IMR-90 (cell line): Measurements from ENCODE around the gene MLST8. TPM values are rescaled to one million over a fixed set of nuclear protein-coding genes. Genes with fewer than 3 reads are reported as not detected.
A peak's percentile ranks its signal among the peaks of the same experiment; 100 is the strongest.

Experiments used
- ATAC-seq: fragments of 200-7000 bp; cut with Tn5 transposase; 2 replicates; pipeline ENCODE4 v1.9.1; 2020; ENCODE audit warnings: low read depth, mild to moderate bottlenecking, moderate library complexity
- BruUV-seq: library from RNA; stranded (reverse); fragments of 400-500 nt; replicated peaks from 2 replicates; lab custom pipeline; 2021; lab: Mats Ljungman, UMichigan
- CTCF ChIA-PET: fragments of 300-600 bp; formaldehyde crosslinking; extraction: SDS; loops from one replicate; lab custom pipeline; 2021; ENCODE audit warnings: antibody characterized with exemption; lab: Yijun Ruan, JAX
- POLR2A ChIA-PET: fragments of 300-600 bp; sonication (Branson Sonifier 250); formaldehyde crosslinking; loops from one replicate; lab custom pipeline; 2022; ENCODE audit warnings: antibody characterized with exemption; ENCODE audit not compliant: unreplicated experiment; lab: Charles Lee
- DNase-seq: peaks from one replicate; pipeline ENCODE4 v3.0.0; 2013
- H2AFZ ChIP-seq: replicated peaks from 2 replicates; pipeline ENCODE3; 2013; ENCODE audit warnings: low read length, mild to moderate bottlenecking; ENCODE audit not compliant: poor library complexity
- H2AK5ac ChIP-seq: 2 replicates; pipeline ENCODE4 v1.6.1; 2013; ENCODE audit warnings: low read depth, low read length, inconsistent platforms
- H2AK9ac ChIP-seq: replicated peaks from 2 replicates; pipeline ENCODE3; 2013; ENCODE audit warnings: mild to moderate bottlenecking, low read depth, low read length, moderate library complexity; ENCODE audit not compliant: poor library complexity
- H2BK120ac ChIP-seq: 2 replicates; pipeline ENCODE4 v1.6.1; 2013; ENCODE audit warnings: low read depth, low read length, inconsistent platforms
- H2BK15ac ChIP-seq: 3 replicates; pipeline ENCODE4 v1.6.1; 2013; ENCODE audit warnings: low read depth, low read length, inconsistent platforms
- H2BK20ac ChIP-seq: 2 replicates; pipeline ENCODE4 v1.6.1; 2013; ENCODE audit warnings: low read depth, mild to moderate bottlenecking, inconsistent platforms, low read length, moderate library complexity
- H2BK5ac ChIP-seq: 2 replicates; pipeline ENCODE4 v1.6.1; 2013; ENCODE audit warnings: mild to moderate bottlenecking, low read depth, low read length, inconsistent platforms; ENCODE audit not compliant: poor library complexity, severe bottlenecking
- H3K14ac ChIP-seq: replicated peaks from 2 replicates; pipeline ENCODE4 v1.6.1; 2013; ENCODE audit warnings: low read depth, low read length, inconsistent platforms
- H3K18ac ChIP-seq: 2 replicates; pipeline ENCODE4 v1.6.1; 2013; ENCODE audit warnings: low read depth, low read length, control low read depth
- H3K23ac ChIP-seq: 2 replicates; pipeline ENCODE4 v1.6.1; 2013; ENCODE audit warnings: low read depth, low read length, inconsistent platforms
- H3K27ac ChIP-seq: 2 replicates; pipeline ENCODE4 v1.5.1; 2013; ENCODE audit warnings: mild to moderate bottlenecking, control low read depth, low read length; ENCODE audit not compliant: insufficient read depth
- H3K27me3 ChIP-seq: 2 replicates; pipeline ENCODE4 v1.6.1; 2013; ENCODE audit warnings: low read length; ENCODE audit not compliant: control insufficient read depth, insufficient read depth
- H3K36me3 ChIP-seq: 2 replicates; pipeline ENCODE4 v1.6.1; 2013; ENCODE audit warnings: low read length, mixed read lengths; ENCODE audit not compliant: control insufficient read depth, insufficient read depth
- H3K4ac ChIP-seq: 2 replicates; pipeline ENCODE4 v1.6.1; 2013; ENCODE audit warnings: low read depth, low read length, inconsistent platforms
- H3K4me1 ChIP-seq: 2 replicates; pipeline ENCODE4 v1.6.1; 2013; ENCODE audit warnings: low read length, mixed read lengths; ENCODE audit not compliant: control insufficient read depth, insufficient read depth
- H3K4me2 ChIP-seq: 2 replicates; pipeline ENCODE4 v1.6.1; 2013; ENCODE audit warnings: low read depth, mild to moderate bottlenecking, control low read depth, low read length, moderate library complexity
- H3K4me3 ChIP-seq: 2 replicates; pipeline ENCODE4 v1.5.1; 2013; ENCODE audit warnings: low read depth, mild to moderate bottlenecking, control low read depth, low read length, moderate library complexity; ENCODE audit not compliant: insufficient read depth
- H3K56ac ChIP-seq: 2 replicates; pipeline ENCODE4 v1.6.1; 2013; ENCODE audit warnings: low read length, inconsistent platforms; ENCODE audit not compliant: insufficient read depth; ENCODE audit errors: extremely low read depth
- H3K79me1 ChIP-seq, 2 experiments: 2 replicates each; pipeline ENCODE4 v1.6.1; 2013; ENCODE audit warnings: low read length in 2 of 2, inconsistent platforms in 1 of 2, low read depth in 1 of 2
- H3K9ac ChIP-seq: 2 replicates; pipeline ENCODE4 v1.6.1; 2013; ENCODE audit warnings: low read depth, low read length, control low read depth
- H3K9me1 ChIP-seq: 2 replicates; pipeline ENCODE4 v1.6.1; 2013; ENCODE audit warnings: low read length, inconsistent platforms; ENCODE audit not compliant: insufficient read depth
- H3K9me3 ChIP-seq: 2 replicates; pipeline ENCODE4 v1.6.1; 2013; ENCODE audit warnings: low read length; ENCODE audit not compliant: control insufficient read depth, insufficient read depth
- H4K20me1 ChIP-seq: 2 replicates; pipeline ENCODE4 v1.6.1; 2013; ENCODE audit warnings: low read length, inconsistent platforms; ENCODE audit not compliant: insufficient read depth
- H4K5ac ChIP-seq: 2 replicates; pipeline ENCODE4 v1.6.1; 2013; ENCODE audit warnings: mild to moderate bottlenecking, low read depth, low read length, control low read depth
- H4K8ac ChIP-seq, 2 experiments: 2 replicates each; pipeline ENCODE4 v1.6.1; 2013; ENCODE audit warnings: low read depth in 2 of 2, low read length in 2 of 2, control low read depth in 1 of 2, inconsistent platforms in 1 of 2
- H4K91ac ChIP-seq: 2 replicates; pipeline ENCODE4 v1.6.1; 2013; ENCODE audit warnings: low read depth, low read length, inconsistent platforms; ENCODE audit not compliant: insufficient read depth
- BHLHE40 ChIP-seq: fragments of 150-350 bp; IDR thresholded peaks from 2 replicates; pipeline ENCODE4 v1.6.1; 2016; ENCODE audit warnings: mild to moderate bottlenecking, low read depth, low read length
- CEBPB ChIP-seq: IDR thresholded peaks from 2 replicates; pipeline ENCODE4 v1.6.1; 2012; ENCODE audit warnings: low read depth, low read length, improper control_type of control experiment
- CHD1 ChIP-seq: IDR thresholded peaks from 2 replicates; pipeline ENCODE4 v1.6.1; 2012; ENCODE audit warnings: low read depth, low read length, improper control_type of control experiment
- ELK1 ChIP-seq: fragments of 150-350 bp; IDR thresholded peaks from 2 replicates; pipeline ENCODE4 v1.6.1; 2016; ENCODE audit warnings: low read depth, mild to moderate bottlenecking, low read length, moderate library complexity, borderline replicate concordance
- FOS ChIP-seq: fragments of 150-350 bp; IDR thresholded peaks from 2 replicates; pipeline ENCODE4 v1.6.1; 2016; ENCODE audit warnings: low read depth, low read length
- MAFK ChIP-seq: IDR thresholded peaks from 2 replicates; pipeline ENCODE4 v1.6.1; 2012; ENCODE audit warnings: low read depth, low read length, improper control_type of control experiment
- MAZ ChIP-seq: IDR thresholded peaks from 2 replicates; pipeline ENCODE4 v1.6.1; 2012; ENCODE audit warnings: low read depth, mild to moderate bottlenecking, low read length, improper control_type of control experiment, moderate library complexity, borderline replicate concordance
- MXI1 ChIP-seq: IDR thresholded peaks from 2 replicates; pipeline ENCODE4 v1.6.1; 2012; ENCODE audit warnings: low read depth, mild to moderate bottlenecking, low read length, moderate library complexity, borderline replicate concordance
- NFE2L2 ChIP-seq: fragments of 150-350 bp; IDR thresholded peaks from 2 replicates; pipeline ENCODE4 v1.6.1; 2016; ENCODE audit warnings: low read depth, mild to moderate bottlenecking, low read length
- POLR2A ChIP-seq: IDR thresholded peaks from 2 replicates; pipeline ENCODE4 v1.6.1; 2012; ENCODE audit warnings: mild to moderate bottlenecking, low read depth, low read length
- RAD21 ChIP-seq: IDR thresholded peaks from 2 replicates; pipeline ENCODE4 v1.6.1; 2012; ENCODE audit warnings: low read length, improper control_type of control experiment
- RCOR1 ChIP-seq: IDR thresholded peaks from 2 replicates; pipeline ENCODE4 v1.6.1; 2012; ENCODE audit warnings: mild to moderate bottlenecking, low read length, improper control_type of control experiment; ENCODE audit not compliant: insufficient replicate concordance
- RFX5 ChIP-seq: IDR thresholded peaks from 2 replicates; pipeline ENCODE4 v1.8.0; 2012; ENCODE audit warnings: low read depth, mild to moderate bottlenecking, low read length, moderate library complexity
- SMC3 ChIP-seq: fragments of 150-350 bp; IDR thresholded peaks from 2 replicates; pipeline ENCODE4 v1.6.1; 2016; ENCODE audit warnings: low read depth, mild to moderate bottlenecking, antibody characterized with exemption, low read length, moderate library complexity
- WGBS, 2 experiments: methylation state at CpG; one replicate each; pipeline versions ENCODE4 v1.1.5 to v1.1.7; 2013; ENCODE audit warnings: missing lambda C conversion rate in 2 of 2; ENCODE audit not compliant: insufficient read length in 1 of 2; ENCODE audit errors: extremely low coverage in 2 of 2; 5-methylcytosine and 5-hydroxymethylcytosine counted together
- dilution Hi-C: fragments of 300-500 bp; cut with HindIII; formaldehyde crosslinking; loops from one replicate; pipeline ENCODE4 v1.14.3; 2018; ENCODE audit warnings: low sequenced_read_pairs; ENCODE audit not compliant: unreplicated experiment
- in situ Hi-C: fragments of 300-500 bp; cut with MboI; formaldehyde crosslinking; loops from 3 replicates; pipeline ENCODE4 v1.14.3; 2019; ENCODE audit warnings: low sequenced_read_pairs, inconsistent platforms, mixed read lengths
- intact Hi-C: fragments of 100-400 bp; cut with micrococcal nuclease; formaldehyde crosslinking; loops from 2 replicates; pipeline ENCODE4 v1.10.0; 2022
- polyA plus RNA-seq, 3 experiments: library from polyadenylated mRNA; depleted of rRNA; stranded (reverse); fragments of >200 nt; gene quantifications; 2 replicates each; pipeline ENCODE4 v1.2.3, GENCODE V29; 2012; ENCODE audit warnings: low replicate concordance in 1 of 3
- total RNA-seq: library from RNA; depleted of rRNA; stranded (reverse); fragments of >200 nt; gene quantifications from 2 replicates; pipeline ENCODE4 v1.2.3, GENCODE V29; 2012
- TF ChIP-seq, protein P1 (sequence below): conservative IDR thresholded peaks from 2 replicates; pipeline ENCODE4 v1.5.1; 2012; ENCODE audit warnings: mild to moderate bottlenecking, low read depth, low read length, improper control_type of control experiment
- TF ChIP-seq, protein P2 (sequence below): fragments of 150-350 bp; IDR thresholded peaks from 2 replicates; pipeline ENCODE4 v1.6.1; 2017; ENCODE audit warnings: mild to moderate bottlenecking, antibody characterized with exemption, low read length, low read depth

MLST8 gene
- total and polyA plus RNA-seq, 2 of the 4 experiments (the other 2 are of a cell fraction): 34.4 to 93.7 TPM

GRCh38 chr16:2235695-2236336, 30.6 kb downstream of the MLST8 start:
- intact Hi-C loops (no loop called here), dilution Hi-C loops (no loop called here), in situ Hi-C loops (no loop called here)
- Histone ChIP-seq H3K9ac (no peak overlapping the region), H3K56ac (no peak overlapping the region), H2BK5ac (no peak overlapping the region), H3K9me1 (no peaks in the 10 kb centered on the region), H3K4me1 (peaks cover 5% of the 10 kb centered on the region; the same call in 1 of the 2 replicates), H4K8ac (no peak overlapping the region), H3K27me3 (peaks cover 9% of the 10 kb centered on the region), H2AK5ac (no peak overlapping the region), H3K18ac (no peak overlapping the region), H4K20me1 (peaks cover 14% of the 10 kb centered on the region), H4K5ac (no peak overlapping the region), H4K91ac (no peak overlapping the region), H2BK120ac (no peak overlapping the region), H2BK20ac (no peak overlapping the region), H3K4me2 (no peak overlapping the region), H2AK9ac (peak overlapping the region; percentile 65), H3K14ac (no peak overlapping the region), H2AFZ (peak overlapping the region; percentile 81), H3K4ac (no peak overlapping the region), H3K27ac (no peak overlapping the region), H3K23ac (no peak overlapping the region), H3K9me3 (no peaks in the 10 kb centered on the region), H3K36me3 (peaks cover 47% of the 10 kb centered on the region), H3K79me1 (no peaks in the 10 kb centered on the region), H3K4me3 (no peak overlapping the region), H2BK15ac (no peak overlapping the region)
- DNase-seq (no peak), ATAC-seq (no peak)
- ChIA-PET CTCF (no interaction called here), POLR2A (no interaction called here)
- no TSS peak for BruUV-seq
- WGBS, 2 experiments: 57% methylated on average over 3 of the region's 19 CpGs; no CpG with 5 or more reads in 1 of the 2 experiments
- TF ChIP-seq, protein P1, sequence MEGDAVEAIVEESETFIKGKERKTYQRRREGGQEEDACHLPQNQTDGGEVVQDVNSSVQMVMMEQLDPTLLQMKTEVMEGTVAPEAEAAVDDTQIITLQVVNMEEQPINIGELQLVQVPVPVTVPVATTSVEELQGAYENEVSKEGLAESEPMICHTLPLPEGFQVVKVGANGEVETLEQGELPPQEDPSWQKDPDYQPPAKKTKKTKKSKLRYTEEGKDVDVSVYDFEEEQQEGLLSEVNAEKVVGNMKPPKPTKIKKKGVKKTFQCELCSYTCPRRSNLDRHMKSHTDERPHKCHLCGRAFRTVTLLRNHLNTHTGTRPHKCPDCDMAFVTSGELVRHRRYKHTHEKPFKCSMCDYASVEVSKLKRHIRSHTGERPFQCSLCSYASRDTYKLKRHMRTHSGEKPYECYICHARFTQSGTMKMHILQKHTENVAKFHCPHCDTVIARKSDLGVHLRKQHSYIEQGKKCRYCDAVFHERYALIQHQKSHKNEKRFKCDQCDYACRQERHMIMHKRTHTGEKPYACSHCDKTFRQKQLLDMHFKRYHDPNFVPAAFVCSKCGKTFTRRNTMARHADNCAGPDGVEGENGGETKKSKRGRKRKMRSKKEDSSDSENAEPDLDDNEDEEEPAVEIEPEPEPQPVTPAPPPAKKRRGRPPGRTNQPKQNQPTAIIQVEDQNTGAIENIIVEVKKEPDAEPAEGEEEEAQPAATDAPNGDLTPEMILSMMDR: no peak
- no peak for TF ChIP-seq RAD21
- no peak for TF ChIP-seq BHLHE40
- TF ChIP-seq SMC3: no peak
- no peak for TF ChIP-seq CEBPB
- no peak for TF ChIP-seq FOS
- no peak for TF ChIP-seq ELK1
- no peak for TF ChIP-seq RCOR1
- TF ChIP-seq POLR2A: no peak
- no peak for TF ChIP-seq MAFK
- TF ChIP-seq MXI1: no peak
- TF ChIP-seq NFE2L2: no peak
- TF ChIP-seq, protein P2, sequence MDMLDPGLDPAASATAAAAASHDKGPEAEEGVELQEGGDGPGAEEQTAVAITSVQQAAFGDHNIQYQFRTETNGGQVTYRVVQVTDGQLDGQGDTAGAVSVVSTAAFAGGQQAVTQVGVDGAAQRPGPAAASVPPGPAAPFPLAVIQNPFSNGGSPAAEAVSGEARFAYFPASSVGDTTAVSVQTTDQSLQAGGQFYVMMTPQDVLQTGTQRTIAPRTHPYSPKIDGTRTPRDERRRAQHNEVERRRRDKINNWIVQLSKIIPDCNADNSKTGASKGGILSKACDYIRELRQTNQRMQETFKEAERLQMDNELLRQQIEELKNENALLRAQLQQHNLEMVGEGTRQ: no peak
- TF ChIP-seq RFX5: no peak
- TF ChIP-seq CHD1: no peak
- no peak for TF ChIP-seq MAZ
